Measurements from ENCODE around the gene TSEN34.
A peak's percentile ranks its signal among the peaks of the same experiment; 100 is the strongest.

- TF ChIP-seq, protein P1, sequence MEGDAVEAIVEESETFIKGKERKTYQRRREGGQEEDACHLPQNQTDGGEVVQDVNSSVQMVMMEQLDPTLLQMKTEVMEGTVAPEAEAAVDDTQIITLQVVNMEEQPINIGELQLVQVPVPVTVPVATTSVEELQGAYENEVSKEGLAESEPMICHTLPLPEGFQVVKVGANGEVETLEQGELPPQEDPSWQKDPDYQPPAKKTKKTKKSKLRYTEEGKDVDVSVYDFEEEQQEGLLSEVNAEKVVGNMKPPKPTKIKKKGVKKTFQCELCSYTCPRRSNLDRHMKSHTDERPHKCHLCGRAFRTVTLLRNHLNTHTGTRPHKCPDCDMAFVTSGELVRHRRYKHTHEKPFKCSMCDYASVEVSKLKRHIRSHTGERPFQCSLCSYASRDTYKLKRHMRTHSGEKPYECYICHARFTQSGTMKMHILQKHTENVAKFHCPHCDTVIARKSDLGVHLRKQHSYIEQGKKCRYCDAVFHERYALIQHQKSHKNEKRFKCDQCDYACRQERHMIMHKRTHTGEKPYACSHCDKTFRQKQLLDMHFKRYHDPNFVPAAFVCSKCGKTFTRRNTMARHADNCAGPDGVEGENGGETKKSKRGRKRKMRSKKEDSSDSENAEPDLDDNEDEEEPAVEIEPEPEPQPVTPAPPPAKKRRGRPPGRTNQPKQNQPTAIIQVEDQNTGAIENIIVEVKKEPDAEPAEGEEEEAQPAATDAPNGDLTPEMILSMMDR (IDR thresholded peaks at IDR 0.05), result peak in 1 of 6 experiments; percentile 18
- no peak for TF ChIP-seq POLR2A (IDR thresholded peaks at IDR 0.05)
Observed at GRCh38 chr19:54179921-54180461, 11.1 kb upstream of the TSEN34 start.

Measured in adrenal gland (tissue), 5 donors.